ENCODE measurements around the gene UVRAG.
"Not testable (repeated sequence)": the region's sequence is repeated elsewhere in the genome, so short reads cannot be mapped to it uniquely, and the experiment has no call there.

The UVRAG gene

DNA sequence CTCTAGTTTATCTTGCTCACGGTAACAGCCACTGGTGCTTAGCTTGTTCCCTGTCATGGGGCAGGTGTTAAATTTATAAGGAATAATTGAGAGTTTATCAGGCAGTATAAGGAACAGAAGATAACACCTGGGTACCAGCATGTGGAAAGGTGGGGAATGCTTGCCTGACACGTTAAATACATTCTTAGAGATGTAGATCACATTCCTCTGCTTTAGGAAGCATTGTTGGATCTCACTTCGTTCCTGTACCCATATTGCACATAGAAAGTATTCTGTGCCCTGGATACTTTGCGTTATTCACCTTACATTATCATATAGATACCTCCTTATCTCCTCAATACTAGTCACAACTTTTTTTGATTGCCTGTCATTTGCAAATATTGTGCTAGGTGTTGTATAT is 114.7 kb downstream of the UVRAG start:
- no peak for DNase-seq

DNA sequence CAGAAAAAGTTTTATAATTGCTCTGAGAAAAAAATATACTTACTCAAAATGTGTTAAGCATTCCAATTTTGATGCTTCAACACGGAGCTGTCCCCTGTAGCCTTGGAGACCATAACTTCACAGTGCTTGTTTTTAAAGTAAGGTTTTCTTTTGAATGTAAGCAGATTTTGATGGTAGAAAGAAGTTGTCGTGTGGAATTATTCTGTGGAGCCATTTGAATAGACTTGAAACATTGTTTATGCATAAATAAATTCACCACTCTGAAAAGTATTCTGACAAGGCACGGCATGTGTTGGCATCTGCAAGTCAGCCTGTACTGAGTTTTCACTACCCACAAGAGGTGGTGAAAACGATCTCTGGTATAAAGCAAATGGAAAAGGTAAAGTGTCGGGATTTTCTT is 115.5 kb downstream of the UVRAG start:
- DNase-seq, result no peak

DNA sequence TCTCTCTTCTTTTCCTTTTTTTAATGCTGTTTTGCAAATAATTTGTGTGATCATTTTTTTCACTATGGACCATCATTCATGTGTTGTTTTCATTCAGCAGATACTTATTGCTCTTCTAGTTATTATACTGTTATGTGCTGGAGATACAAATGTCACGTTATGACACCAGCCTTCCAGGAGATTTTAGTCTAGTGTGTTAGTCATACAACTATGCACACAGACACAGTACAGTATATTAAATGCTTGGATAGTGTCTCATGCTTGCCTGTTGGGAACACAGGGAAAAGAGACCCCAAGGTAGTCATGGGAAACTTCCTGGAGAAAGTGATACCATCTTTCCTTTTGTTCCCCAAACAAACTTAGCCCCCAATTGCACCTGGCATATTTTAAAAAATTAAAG is 116.1 kb downstream of the UVRAG start:
- DNase-seq, result no peak

DNA sequence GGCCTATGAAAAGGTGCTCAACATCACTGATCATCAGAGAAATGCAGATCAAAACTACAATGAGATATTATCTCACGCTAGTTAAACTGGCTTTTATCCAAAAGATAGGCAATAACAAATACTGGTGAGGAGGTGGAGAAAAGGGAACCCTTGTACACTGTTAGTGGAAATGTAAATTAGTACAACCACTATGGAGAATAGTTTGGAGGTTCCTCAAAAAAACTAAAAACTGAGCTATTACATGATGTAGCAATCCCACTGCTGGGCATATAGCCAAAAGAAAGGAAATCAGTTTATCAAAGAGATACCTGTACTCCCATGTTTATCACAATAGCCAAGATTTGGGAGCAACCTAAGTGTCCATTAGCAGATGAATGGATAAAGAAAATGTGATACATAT is 118.7 kb downstream of the UVRAG start:
- DNase-seq, result not testable (repeated sequence)

DNA sequence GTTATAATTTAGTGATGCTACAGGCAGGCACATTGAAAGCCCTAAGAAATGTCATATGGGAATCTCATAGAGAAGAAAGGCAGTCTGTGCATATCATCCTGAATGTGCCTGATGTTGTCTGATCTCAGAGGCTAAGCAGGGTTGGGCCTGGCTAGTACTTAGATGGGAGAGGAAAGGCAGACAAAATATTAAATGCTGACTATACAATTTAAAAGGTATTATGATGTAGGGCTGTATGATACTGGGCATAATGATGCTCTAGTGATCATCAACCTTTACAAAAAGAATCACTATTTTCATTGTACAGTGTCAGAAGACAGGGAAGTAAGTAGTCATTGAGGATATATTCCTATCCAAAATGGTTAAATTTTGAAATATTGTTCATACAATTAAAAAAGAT is 119.8 kb downstream of the UVRAG start:
- no peak for DNase-seq

DNA sequence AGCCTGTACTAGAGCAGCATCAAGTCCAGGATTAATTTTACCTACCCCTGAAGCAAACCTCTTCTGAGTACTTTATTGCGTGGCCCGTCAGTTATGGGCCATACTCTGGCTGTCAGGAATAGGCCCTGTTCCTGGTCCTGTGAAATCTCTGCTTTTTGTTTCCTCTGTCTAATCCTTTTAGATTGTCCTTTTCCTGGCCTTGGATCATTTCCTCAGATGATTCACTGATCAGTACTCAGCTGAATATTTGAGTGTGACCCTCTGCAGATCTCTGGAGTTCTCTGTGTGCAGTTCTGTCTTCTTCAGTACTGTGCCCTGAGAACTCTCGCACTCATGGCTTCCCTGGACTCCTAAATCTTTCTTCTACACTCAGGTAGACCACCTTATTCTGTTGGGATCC is 123.5 kb downstream of the UVRAG start:
- DNase-seq, result no peak

DNA sequence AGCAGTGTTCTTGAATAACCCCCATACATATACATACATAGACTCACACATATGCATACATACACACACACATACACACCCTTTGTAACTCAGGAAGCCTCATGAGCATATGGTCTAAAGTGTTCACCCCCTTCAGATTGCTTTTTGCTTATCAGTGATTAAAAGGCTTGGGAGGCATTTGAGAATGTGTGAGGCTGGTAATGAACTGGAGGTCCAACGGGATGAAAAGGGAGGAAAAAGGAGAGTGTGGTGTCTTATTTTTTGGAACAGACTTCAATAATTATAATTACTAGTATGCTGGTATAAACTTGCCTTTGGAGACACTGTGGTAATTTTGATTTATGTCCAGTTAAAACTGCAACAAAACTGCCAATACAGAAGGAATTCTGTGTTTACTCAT is 124.5 kb downstream of the UVRAG start:
- DNase-seq, result no peak

DNA sequence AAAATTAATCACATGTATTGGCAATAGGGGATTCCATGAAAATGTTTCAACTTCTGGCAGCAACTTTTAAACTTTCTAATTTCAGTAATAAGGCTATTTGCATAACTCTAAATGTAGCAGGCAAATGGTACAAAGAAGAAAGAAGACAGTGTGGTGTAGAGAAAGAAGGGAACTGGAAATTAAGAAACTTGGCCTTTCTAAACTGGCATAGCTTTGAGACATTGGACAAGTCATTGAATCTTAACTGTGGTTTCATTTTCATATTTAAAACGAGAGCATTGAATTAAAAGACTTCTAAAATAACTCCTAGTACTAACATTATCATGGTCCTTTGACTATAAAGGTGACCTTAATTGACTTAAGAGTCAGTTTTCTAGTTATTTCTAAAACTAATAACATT is 125.0 kb downstream of the UVRAG start:
- DNase-seq, result no peak

DNA sequence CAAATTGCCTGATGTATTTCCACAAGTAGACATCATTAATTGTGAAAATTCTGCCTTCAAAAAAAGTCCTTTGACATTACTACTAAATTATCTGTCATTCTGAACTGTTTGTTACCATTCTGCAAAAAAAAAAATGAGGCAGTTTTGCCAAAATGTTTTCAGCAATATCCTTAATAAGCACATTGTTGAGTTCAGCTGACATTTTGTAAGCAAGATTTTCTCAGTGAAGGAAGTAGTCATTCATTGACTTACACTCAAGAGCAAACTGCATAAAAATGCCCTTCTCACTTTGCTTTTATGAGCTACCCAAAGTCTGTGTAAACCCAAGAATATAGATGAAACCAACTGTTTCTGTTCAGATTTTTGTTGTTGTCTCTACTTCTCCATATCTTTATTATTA is 125.9 kb downstream of the UVRAG start:
- no peak for DNase-seq

DNA sequence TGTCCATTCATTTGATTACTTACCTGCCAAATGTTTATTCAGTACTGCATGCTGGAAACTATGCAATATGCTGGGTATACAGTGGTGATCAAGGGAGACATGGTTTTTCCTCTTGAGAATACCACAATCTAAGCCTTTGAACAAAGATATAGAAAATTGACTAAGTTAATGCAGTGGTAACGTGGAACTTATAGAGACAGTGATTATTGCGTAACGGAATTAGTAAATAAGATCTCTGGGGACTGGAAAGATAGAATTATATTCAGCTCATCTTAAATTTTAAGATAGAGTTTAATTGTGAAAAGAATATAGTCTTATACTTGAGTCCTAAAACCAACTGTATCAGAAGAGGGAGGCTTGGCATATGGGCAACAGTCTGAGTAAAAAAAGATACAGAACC is 129.5 kb downstream of the UVRAG start:
- no peak for DNase-seq

DNA sequence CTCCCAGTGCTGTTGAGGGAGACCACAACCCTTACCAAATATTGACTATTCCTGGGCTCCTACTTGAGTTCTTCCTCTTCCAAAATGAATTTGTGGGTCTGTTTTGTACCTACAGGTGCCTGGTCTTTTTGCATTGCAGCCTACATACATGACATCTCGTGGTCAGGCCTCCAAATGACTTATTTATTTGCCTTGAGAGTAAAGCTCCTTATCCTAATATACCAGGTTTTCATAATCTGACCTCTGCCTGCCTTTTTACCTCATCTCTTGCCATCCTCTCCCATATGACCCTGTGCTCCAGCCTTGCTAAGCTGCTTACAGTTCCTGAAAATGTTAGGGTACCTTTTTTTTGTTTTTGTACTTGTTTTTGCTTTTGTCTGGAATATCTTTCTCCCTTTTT is 130.4 kb downstream of the UVRAG start:
- DNase-seq, result no peak

DNA sequence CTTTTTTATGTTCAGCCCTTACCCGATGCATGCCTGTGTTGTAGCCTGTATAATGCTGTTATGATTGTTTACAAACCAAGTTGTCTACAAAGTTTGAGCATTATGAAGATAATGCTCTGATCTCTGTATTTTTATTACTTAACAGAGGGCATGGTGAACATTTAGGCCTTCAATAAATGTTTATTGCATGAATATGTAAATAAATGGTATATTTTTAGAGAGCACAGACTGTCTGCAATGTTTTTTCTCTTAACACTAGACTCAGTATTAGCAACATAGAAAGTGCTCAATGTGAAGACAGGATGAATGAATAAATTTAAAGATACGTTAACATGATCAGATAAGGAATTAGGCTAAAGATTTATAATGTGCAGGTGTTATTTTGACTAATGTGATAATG is 130.9 kb downstream of the UVRAG start:
- DNase-seq, result no peak

DNA sequence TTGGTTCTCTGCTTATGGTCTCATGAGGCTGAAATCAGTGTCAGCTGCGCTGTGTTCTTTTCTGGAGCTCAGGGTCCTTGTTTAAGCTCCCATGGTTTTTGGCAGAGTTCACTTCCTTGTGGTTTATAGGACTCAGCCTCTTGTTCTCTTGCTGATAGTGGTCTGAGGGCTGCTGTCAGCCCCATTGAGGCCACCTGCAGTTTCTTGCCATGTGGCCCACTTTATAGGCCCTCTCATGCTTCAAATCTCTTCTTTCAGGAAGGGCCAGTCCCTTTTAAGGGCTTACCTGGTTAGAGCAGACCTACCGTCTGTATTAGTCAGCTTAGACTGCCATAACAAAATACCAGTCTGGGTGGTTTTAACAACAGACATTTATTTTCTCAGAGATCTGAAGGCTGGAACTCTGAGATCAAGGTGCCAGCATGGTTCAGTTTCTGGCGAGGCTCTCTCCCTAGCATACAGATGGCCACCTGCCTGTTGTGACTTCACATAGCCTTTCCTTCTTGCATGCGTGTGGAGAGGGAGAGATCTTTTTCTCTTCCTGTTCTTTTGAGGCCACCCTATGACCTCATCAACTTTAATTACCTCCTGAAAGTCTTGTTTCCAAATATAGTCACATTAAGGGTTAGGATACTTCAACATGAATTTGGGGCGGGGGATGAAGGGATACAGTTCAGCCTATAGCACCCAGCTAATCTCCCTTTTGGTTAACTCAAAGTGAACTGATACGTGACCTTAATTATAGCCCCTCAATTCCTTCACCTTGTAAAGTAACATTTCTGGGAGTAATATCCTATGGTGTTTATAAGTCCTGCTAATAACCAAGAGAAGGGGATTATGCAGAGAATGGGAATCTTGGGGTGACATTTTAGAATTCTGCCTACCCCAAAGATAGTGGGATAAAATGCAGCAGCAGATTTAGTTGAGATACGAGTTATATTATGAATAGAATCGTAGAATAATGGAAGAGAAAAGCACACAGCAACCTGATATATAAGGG is 131.8 kb downstream of the UVRAG start:
- DNase-seq, result no peak

DNA sequence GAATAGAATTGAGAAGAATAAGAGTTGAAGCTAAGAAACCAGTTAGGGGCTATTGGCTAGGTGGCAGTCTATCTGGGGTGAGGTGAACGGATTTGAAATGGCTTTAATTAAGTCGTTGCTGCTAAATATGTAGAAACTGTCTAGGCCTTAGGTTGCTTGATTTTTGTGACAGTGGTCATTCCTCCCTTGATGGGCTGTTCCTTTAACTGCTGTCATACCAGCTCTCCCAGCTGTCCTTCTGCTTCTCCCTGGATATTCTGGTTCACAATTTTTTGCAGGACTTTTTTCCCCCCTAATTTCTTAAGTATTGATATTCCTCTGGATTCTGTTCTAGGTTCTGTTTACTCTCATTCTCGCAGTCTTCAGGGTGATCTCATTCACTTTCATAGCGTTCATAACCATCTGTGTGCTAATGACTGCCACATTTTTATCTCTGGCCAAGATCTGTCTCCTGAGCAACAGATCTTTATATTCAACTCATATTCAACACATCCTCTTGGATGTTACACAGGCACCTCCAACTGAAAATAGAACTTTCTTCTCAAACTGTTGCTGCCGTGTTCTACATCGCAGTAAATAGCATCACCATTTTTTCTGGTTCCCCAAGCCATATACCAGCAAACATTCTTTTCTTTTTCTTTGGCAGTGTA is 134.1 kb downstream of the UVRAG start:
- no peak for DNase-seq

DNA sequence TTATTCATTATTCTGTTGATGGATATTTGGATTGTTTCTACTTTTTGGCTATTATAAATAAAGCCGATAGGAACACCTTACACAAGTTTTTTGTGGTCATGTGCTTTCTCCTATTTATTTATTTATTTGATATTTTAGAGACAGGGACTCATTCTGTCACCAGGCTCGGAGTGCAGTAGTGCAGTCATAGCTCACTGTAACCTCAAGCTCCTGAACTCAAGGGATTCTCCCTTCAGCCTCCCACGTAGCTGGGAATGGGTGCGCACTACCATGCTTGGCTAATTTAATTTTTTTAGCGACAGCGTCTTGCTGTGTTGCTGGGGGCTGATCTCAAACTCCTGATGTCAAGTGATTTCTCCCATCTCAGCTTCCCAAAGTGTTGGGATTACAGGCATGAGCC is 135.1 kb downstream of the UVRAG start:
- DNase-seq, result no peak

DNA sequence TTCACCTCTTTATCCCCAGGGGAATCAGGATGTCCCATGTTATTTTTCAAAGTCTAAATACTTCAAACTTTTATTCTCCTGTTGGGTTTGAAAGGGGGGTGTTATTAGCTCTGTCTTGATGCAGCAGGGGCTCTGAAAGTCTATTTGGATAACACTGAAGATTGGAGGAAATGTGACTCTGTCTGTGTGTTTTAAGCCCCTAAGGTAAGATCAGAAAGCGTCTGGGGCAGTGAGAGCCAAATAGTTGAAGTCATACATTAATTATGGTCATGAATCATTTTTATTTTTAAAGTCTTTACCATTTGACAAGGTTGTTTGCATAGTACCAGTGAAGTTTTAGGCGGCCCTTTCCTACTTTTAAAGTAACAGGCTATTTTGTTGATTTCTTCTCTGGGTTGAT is 139.0 kb downstream of the UVRAG start:
- DNase-seq, result no peak

DNA sequence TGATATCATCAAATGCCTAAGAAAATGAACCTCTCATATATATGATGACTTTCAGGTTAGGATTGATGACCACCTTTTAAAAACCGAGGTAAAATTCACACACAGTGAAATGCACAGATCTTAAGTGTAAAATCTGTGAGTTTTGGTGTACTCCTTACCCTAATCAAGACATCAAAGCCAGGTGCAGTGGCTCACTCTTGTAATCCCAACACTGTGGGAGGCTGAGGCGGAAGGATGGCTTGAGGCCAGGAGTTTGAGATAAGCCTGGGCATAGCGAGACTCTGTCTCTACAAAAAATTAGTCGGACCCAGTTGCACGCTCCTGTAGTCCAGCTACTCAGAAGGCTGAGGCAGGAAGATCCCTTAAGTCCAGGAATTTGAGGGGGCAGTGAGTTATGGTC is 140.4 kb downstream of the UVRAG start:
- no peak for DNase-seq

DNA sequence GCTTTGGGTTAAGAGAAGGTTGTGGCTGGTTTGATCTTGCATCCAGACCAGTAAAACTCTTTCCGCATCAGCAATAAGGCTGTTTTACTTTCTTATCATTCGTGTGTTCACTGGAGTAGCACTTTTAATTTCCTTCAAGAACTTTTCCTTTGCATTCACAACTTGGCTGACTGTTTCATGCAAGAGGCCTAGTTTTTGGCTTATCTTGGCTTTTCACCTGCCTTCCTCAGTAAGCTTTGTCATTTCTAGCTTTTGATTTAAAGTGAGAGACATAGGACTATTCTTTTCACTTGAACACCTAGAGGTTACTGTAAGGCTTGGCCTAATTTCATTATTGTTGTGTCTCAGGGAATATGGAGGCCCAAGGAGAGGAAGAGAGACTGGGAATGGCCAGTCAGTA is 144.5 kb downstream of the UVRAG start:
- DNase-seq, result no peak

DNA sequence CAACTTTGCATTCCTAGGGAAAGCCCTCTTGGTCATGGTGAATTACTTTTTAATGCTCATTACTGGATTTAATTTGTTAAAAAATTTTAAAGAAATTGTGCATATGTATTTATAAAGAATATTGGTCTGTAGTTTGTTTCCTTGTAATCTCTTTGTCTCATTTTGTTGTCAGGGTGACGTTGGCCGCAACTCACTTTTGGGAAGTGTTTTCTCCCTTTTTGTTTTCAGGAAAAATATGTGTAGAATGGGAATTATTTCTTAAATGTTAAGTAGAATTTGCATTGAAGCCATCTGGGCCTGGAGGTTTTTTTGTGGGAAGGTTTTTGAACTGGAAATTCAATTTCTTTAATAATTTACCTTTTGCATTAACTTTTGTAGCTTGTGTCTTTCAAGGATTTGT is 149.1 kb downstream of the UVRAG start:
- DNase-seq, result no peak

DNA sequence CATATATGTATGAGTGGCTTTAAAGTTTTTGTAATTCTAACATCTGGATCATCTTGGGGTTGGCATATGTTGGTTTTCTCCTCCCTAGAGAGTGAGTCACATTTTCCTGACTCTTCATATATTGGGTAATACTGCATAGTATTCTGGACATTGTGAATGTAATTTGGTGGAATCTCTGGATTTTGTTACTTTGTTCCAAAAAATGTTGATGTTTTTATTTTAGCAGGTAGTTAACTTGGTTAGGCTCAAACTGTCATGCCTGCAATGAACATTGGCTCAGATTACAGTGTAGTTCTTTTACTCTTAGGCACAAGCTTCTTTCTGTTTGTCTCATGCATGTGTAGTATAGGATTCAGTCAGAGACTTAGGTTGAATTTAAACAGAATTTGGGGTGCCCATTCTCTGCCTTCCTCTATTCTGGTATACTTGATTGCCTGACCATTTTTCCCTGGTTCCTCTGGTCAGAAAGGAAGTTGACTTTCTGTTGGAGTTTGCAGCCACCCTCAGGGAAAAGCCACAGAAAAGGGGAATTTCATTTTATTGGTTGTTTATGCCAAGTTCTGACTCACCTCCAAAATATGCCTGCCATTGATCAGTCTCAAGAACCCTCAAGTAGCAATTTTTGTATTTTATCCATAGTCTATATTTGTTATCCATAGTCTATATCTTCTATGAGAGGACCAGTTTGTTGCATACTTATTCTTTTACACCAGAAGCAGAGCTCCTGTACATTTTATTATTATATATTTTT is 151.7 kb downstream of the UVRAG start:
- DNase-seq, result no peak

DNA sequence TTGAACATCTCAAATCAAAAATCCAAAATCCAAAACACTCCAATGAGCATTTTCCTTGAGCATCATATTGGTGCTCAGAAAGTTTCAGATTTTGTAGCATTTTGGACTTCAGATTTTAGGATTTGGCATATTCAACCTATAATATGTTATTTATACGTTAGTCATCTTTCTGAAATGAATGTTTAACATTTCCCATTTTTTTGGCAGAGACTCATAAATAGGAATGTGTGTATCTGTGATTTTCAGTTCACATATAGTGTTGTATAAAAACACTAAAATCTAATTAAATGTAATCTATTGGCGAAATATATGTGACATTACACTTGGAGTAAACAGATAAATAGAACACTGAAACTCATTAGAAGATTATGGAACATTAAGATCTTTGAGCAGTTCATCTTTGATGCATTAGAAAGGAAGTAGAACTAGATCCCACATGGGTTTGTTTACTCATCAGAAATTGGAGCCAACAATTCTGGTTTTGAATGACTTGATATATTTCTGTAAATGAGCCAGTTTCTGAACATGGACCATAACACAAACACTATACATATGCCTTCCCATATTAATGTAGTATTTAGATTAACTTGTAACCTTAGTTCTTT is 153.1 kb downstream of the UVRAG start:
- no peak for DNase-seq

DNA sequence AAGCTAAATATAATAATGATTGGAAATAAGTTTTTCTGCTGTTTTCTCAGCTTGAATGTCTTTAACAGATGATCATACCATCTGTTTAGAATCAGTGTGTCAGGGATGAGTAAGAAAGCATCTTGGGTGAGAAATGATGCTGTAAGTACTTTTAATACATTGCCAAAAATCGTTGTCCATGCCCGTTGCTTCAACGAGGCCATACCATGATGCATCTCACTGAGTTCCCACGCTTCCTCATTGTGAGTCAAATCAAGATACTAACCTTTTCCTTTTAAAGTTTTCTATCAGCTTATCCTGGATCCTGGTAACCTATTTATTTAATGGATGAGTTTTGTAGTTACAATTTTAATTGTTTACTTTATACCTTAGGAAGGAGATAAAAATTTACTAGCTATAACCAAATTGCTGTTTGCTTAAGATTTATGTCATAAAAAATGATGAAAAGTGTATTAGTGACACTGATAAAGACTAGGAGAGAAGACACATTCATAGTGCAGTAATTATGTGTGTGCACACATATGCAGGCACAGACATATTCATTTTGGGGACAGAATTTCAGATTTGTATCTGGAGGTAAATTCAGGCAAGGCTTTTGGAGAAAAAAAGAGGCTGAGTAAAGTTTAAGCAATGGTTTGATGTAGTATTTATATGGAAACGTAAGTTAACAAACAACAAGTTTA is 154.8 kb downstream of the UVRAG start:
- DNase-seq, result no peak

DNA sequence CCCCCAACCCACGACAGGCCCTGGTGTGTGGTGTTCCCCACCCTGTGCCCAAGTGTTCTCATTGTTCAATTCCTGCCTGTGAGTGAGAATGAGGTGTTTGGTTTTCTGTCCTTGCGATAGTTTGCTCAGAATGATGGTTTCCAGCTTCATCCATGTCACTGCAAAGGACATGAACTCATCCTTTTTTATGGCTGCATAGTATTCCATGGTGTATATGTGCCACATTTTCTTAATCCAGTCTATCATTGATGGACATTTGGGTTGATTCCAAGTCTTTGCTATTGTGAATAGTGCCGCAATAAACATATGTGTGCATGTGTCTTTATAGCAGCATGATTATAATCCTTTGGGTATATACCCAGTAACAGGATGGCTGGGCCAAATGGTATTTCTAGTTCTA is 158.7 kb downstream of the UVRAG start:
- DNase-seq, result not testable (repeated sequence)

Data from activated T-cell treated with anti-CD3 and anti-CD28 coated beads, Interleukin-2, amount 50 U/mL, for 48 hours (primary cell).